ENCODE measurements around the gene NFATC1. TPM values are rescaled to one million over a fixed set of nuclear protein-coding genes. Genes with fewer than 3 reads are reported as not detected.
A peak's percentile ranks its signal among the peaks of the same experiment; 100 is the strongest.

NFATC1 gene
- polyA plus RNA-seq, 3 donors, result 6.0 to 6.4 (median 6.1) TPM

- no peak for DNase-seq (ENCODE audit: low read depth in 3 of 3, low spot score in 2 of 3)
These were observed 8.5 kb upstream of the NFATC1 start for GRCh38 chr18:79387214-79387613.

GRCh38 chr18:79387615-79388014 lies 8.1 kb upstream of the NFATC1 start:
- no peak for DNase-seq (ENCODE audit: low read depth in 3 of 3, low spot score in 2 of 3)

- no peak for DNase-seq (ENCODE audit: low read depth in 3 of 3, low spot score in 2 of 3)
These were observed 7.7 kb upstream of the NFATC1 start for GRCh38 chr18:79388043-79388442.

GRCh38 chr18:79389689-79390088 lies 6.0 kb upstream of the NFATC1 start:
- DNase-seq (ENCODE audit: low read depth in 3 of 3, low spot score in 2 of 3), result no peak

GRCh38 chr18:79392226-79392625 lies 3.5 kb upstream of the NFATC1 start:
- DNase-seq (ENCODE audit: low read depth in 3 of 3, low spot score in 2 of 3), result no peak

- DNase-seq (ENCODE audit: low read depth in 3 of 3, low spot score in 2 of 3), result no peak
These were observed 2.5 kb upstream of the NFATC1 start for GRCh38 chr18:79393181-79393634.

- DNase-seq (ENCODE audit: low read depth in 3 of 3, low spot score in 2 of 3), result peak in 2 of 3 donors; percentile 77 to 80
These were observed 1.8 kb upstream of the NFATC1 start for GRCh38 chr18:79393635-79394533.

GRCh38 chr18:79394534-79395307 lies 1.0 kb upstream of the NFATC1 start:
- no peak for DNase-seq (ENCODE audit: low read depth in 3 of 3, low spot score in 2 of 3)

GRCh38 chr18:79395308-79395640 lies 456 bp upstream of the NFATC1 start:
- no peak for DNase-seq (ENCODE audit: low read depth in 3 of 3, low spot score in 2 of 3)

GRCh38 chr18:79396431-79397246 lies 909 bp downstream of the NFATC1 start:
- DNase-seq (ENCODE audit: low read depth in 3 of 3, low spot score in 2 of 3), result no peak

- DNase-seq (ENCODE audit: low read depth in 3 of 3, low spot score in 2 of 3), result no peak
These were observed 1.6 kb downstream of the NFATC1 start for GRCh38 chr18:79397247-79397829.

GRCh38 chr18:79397830-79398761 lies 2.4 kb downstream of the NFATC1 start:
- no peak for DNase-seq (ENCODE audit: low read depth in 3 of 3, low spot score in 2 of 3)

GRCh38 chr18:79399275-79400081 lies 3.7 kb downstream of the NFATC1 start:
- no peak for DNase-seq (ENCODE audit: low read depth in 3 of 3, low spot score in 2 of 3)

GRCh38 chr18:79400091-79400590 lies 4.4 kb downstream of the NFATC1 start:
- DNase-seq (ENCODE audit: low read depth in 3 of 3, low spot score in 2 of 3), result no peak

GRCh38 chr18:79400591-79401381 lies 5.1 kb downstream of the NFATC1 start:
- DNase-seq (ENCODE audit: low read depth in 3 of 3, low spot score in 2 of 3), result no peak

GRCh38 chr18:79401494-79402208 lies 5.9 kb downstream of the NFATC1 start:
- DNase-seq (ENCODE audit: low read depth in 3 of 3, low spot score in 2 of 3), result no peak

- DNase-seq (ENCODE audit: low read depth in 3 of 3, low spot score in 2 of 3), result no peak
These were observed 6.5 kb downstream of the NFATC1 start for GRCh38 chr18:79402209-79402576.

All from right renal cortex interstitium (tissue), 3 donors.